ENCODE data around the gene ADAM17. TPM values are rescaled to one million over a fixed set of nuclear protein-coding genes. Genes with fewer than 3 reads are reported as not detected.
A peak's percentile ranks its signal among the peaks of the same experiment; 100 is the strongest.
"Not testable (repeated sequence)": the region's sequence is repeated elsewhere in the genome, so short reads cannot be mapped to it uniquely, and the experiment has no call there.

The ADAM17 gene
- total RNA-seq, 4 donors from 2014 or later = 25.1 to 73.1 (median 44.1) TPM

DNA sequence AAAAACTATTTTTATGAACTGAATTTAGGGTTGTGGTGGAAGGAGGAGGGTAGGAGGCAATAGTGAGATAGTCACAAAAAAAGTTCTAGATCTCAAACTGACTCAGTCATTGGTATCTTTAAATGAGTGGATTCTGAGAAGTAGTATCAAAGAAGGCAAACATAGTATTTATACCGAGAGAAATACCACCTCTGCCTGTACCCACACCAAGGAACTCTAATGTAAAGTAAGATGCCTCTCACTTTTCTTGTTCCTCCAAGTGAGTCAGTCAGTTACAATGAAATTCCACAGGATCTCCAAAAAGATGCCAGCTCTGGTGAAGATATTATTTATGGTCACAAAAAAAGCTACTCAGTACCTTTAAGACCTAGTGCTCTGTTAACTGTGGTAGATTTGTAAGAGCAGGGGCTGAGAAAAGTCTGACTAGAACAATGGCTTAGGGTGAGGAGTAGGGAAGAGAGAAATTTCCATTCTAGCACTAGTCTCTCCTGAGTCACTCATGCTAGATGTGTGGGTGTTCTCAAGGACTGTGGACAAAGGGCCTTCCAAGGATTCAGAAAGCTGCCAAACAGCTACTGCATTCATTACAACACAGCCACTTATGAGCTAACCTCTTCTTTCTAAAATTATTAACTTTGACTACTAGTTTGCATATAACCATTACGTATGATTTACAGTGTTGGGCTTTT is 38.9 kb upstream of the ADAM17 start:
- TF ChIP-seq CTCF (IDR thresholded peaks at IDR 0.05) = no peak
- ATAC-seq (ENCODE audit: low FRiP score) (peak; percentile 91), DNase-seq (ENCODE audit: low spot score) (no peak)

DNA sequence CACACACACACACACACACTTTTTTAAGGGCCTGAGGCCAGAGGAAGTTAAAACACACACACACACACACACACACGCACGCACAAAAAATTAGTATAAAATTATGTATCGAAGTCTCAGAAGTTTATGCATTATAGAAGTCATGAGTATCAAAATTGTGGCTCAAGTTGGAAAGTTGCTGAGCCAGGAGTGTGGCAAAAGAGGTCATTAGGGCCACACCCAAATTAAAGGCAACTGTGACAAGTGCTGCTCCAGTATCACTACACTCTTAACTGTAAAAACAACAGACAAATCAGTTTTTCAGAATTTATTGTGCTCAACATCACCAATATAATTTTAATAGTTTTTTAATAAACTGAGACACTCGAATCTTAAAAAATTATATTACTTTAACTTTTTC is 38.3 kb upstream of the ADAM17 start:
- no peak for TF ChIP-seq CTCF (IDR thresholded peaks at IDR 0.05)
- no peak for DNase-seq (ENCODE audit: low spot score)
- no peak for ATAC-seq (ENCODE audit: low FRiP score)

GRCh38 chr2:9592699-9593098 is 37.1 kb upstream of the ADAM17 start:
- no peak for ATAC-seq (ENCODE audit: low FRiP score)
- DNase-seq (ENCODE audit: low spot score) = no peak
- no peak for TF ChIP-seq CTCF (IDR thresholded peaks at IDR 0.05)

DNA sequence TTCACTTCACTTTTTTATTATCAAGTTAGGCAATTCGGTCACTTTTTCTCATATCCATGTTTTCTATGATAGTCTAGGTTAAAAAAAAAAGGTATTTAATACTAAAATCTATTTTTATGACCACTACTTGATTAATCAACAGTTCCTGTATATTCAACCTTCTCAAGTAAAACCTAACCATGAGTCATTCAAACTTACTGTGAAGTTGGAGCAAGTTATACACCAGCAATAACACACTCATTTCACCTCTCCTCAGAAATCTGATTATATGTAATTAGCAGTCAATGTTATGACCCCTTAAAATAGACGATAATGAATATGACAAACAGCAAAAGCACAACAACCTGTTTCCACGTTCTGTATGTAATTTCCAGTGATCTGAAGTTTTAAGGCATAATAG is 35.0 kb upstream of the ADAM17 start:
- DNase-seq (ENCODE audit: low spot score) (no peak), ATAC-seq (ENCODE audit: low FRiP score) (no peak)
- TF ChIP-seq CTCF (IDR thresholded peaks at IDR 0.05) = no peak

- no peak for DNase-seq (ENCODE audit: low spot score)
- no peak for TF ChIP-seq CTCF (IDR thresholded peaks at IDR 0.05)
- ATAC-seq (ENCODE audit: low FRiP score) = no peak
Observed at GRCh38 chr2:9586465-9586864, 30.8 kb upstream of the ADAM17 start.

- no peak for TF ChIP-seq CTCF (IDR thresholded peaks at IDR 0.05)
- ATAC-seq (ENCODE audit: low FRiP score) = no peak
- DNase-seq (ENCODE audit: low spot score) = no peak
Observed at GRCh38 chr2:9585486-9585885, 29.9 kb upstream of the ADAM17 start.

DNA sequence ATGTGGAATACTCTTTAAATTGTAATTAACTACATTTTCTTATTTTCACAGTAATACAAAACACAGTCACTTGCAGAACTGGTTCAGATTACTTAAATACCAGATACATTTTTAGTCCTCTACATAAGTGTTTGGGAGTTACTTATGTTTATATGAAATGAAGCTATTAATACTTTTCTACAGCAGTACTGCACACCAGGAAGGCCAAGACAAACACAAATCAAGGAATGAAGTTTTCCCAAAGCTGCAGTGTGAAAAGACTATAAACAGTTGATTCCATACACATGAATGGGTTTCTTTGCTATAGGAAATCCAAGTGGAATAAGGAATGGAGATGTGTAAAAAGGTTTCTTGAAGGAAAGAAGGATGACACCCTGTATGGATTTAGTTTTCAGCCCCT is 29.3 kb upstream of the ADAM17 start:
- DNase-seq (ENCODE audit: low spot score); ATAC-seq (ENCODE audit: low FRiP score): not testable (repeated sequence)
